Right lobe of liver (tissue), 4 donors: ENCODE data around the gene ZNF598.
A peak's percentile ranks its signal among the peaks of the same experiment; 100 is the strongest.

Experiments
- POLR2A ChIP-seq: fragments of 450-650 bp; IDR thresholded peaks from one replicate; pipeline ENCODE4 v1.6.1; 2017; ENCODE audit warnings: antibody characterized with exemption, mild to moderate bottlenecking
- TF ChIP-seq, protein P1 (sequence below), 4 donors: fragments of 200-600 bp in 3 of 4; fragments of 450-650 bp in 1 of 4; IDR thresholded peaks; one replicate each; pipeline versions ENCODE4 v1.5.1 to v1.8.0; 2016 to 2022; ENCODE audit warnings: antibody characterized with exemption in 4 of 4, mild to moderate bottlenecking in 2 of 4
- donor health status: DM: no; HTN: no; CAD: no.
- donor health status: DM: no; HTN: no; CAD: no.
- donor health status: DM: no; HTN: yes; CAD: no.

GRCh38 chr16:1971796-1972489, 37.7 kb downstream of the ZNF598 start, which contains the start of gene TBL3:
- TF ChIP-seq, protein P1, sequence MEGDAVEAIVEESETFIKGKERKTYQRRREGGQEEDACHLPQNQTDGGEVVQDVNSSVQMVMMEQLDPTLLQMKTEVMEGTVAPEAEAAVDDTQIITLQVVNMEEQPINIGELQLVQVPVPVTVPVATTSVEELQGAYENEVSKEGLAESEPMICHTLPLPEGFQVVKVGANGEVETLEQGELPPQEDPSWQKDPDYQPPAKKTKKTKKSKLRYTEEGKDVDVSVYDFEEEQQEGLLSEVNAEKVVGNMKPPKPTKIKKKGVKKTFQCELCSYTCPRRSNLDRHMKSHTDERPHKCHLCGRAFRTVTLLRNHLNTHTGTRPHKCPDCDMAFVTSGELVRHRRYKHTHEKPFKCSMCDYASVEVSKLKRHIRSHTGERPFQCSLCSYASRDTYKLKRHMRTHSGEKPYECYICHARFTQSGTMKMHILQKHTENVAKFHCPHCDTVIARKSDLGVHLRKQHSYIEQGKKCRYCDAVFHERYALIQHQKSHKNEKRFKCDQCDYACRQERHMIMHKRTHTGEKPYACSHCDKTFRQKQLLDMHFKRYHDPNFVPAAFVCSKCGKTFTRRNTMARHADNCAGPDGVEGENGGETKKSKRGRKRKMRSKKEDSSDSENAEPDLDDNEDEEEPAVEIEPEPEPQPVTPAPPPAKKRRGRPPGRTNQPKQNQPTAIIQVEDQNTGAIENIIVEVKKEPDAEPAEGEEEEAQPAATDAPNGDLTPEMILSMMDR (IDR thresholded peaks at IDR 0.05): peak in 1 of 4 donors; percentile 18
- peak; percentile 88 for TF ChIP-seq POLR2A
